ENCODE measurements around the gene ANKRD39.

ANKRD39 gene

GRCh38 chr2:96852667-96853066 is 5.1 kb downstream of the ANKRD39 start:
- no peak for DNase-seq

- no peak for DNase-seq
These were observed 9.6 kb downstream of the ANKRD39 start for GRCh38 chr2:96848264-96848663.

- no peak for DNase-seq
These were observed 10.2 kb downstream of the ANKRD39 start for GRCh38 chr2:96847586-96847985.

- DNase-seq, result no peak
These were observed 11.0 kb downstream of the ANKRD39 start for GRCh38 chr2:96846825-96847224.

- DNase-seq, result no peak
These were observed 13.4 kb downstream of the ANKRD39 start for GRCh38 chr2:96844405-96844808.

GRCh38 chr2:96843538-96844268 is 14.1 kb downstream of the ANKRD39 start, which contains the start of gene ANKRD23:
TSS of gene ANKRD23 (minus strand) at chr2:96844021. CDS start at chr2:96843992, 29 bp downstream.
- DNase-seq, result no peak

GRCh38 chr2:96842600-96842999 is 15.2 kb downstream of the ANKRD39 start:
- no peak for DNase-seq

GRCh38 chr2:96841701-96842495 is 15.9 kb downstream of the ANKRD39 start:
- no peak for DNase-seq

GRCh38 chr2:96839875-96840850 is 17.7 kb downstream of the ANKRD39 start:
- no peak for DNase-seq

GRCh38 chr2:96839293-96839874 is 18.4 kb downstream of the ANKRD39 start:
- peak; percentile 75 for DNase-seq

- no peak for DNase-seq
These were observed 19.2 kb downstream of the ANKRD39 start for GRCh38 chr2:96838345-96839292.

- DNase-seq, result no peak
These were observed 20.2 kb downstream of the ANKRD39 start for GRCh38 chr2:96837575-96837974.

- DNase-seq, result no peak
These were observed 22.0 kb downstream of the ANKRD39 start for GRCh38 chr2:96835830-96836229.

- no peak for DNase-seq
These were observed 24.9 kb downstream of the ANKRD39 start for GRCh38 chr2:96832754-96833507.

GRCh38 chr2:96832408-96832753 is 25.4 kb downstream of the ANKRD39 start:
- no peak for DNase-seq

GRCh38 chr2:96831679-96832078 is 26.1 kb downstream of the ANKRD39 start:
- DNase-seq, result no peak

- DNase-seq, result no peak
These were observed 27.7 kb downstream of the ANKRD39 start for GRCh38 chr2:96830044-96830562.

- no peak for DNase-seq
These were observed 28.9 kb downstream of the ANKRD39 start for GRCh38 chr2:96828874-96829273.

GRCh38 chr2:96828436-96828835 is 29.4 kb downstream of the ANKRD39 start:
- DNase-seq, result no peak

- DNase-seq, result no peak
These were observed 31.1 kb downstream of the ANKRD39 start for GRCh38 chr2:96826546-96827278.

Measured in activated naive CD4-positive, alpha-beta T cell treated with anti-CD3 and anti-CD28 coated beads, Interleukin-2, amount 50 U/mL, for 16 hours (primary cell).